ENCODE measurements around the gene ABCC4. TPM values are rescaled to one million over a fixed set of nuclear protein-coding genes. Genes with fewer than 3 reads are reported as not detected.
"Not testable (repeated sequence)": the region's sequence is repeated elsewhere in the genome, so short reads cannot be mapped to it uniquely, and the experiment has no call there.

ABCC4 gene
- total RNA-seq, 1 experiment from 2014 or later = 12.5 TPM

- BruUV-seq (replicated peaks) = no TSS peak
- H3K27me3 Mint-ChIP-seq (ENCODE audit: unreplicated experiment) = no peaks in the 10 kb centered on the region
- no peaks in the 10 kb centered on the region for H3K9me3 Mint-ChIP-seq (ENCODE audit: low read depth, unreplicated experiment)
- no peak overlapping the region for H3K27ac Mint-ChIP-seq (ENCODE audit: unreplicated experiment)
- DNase-seq = no peak
- H3K4me3 Mint-ChIP-seq (ENCODE audit: low read depth, unreplicated experiment) = no peak overlapping the region
- no peaks in the 10 kb centered on the region for H3K36me3 Mint-ChIP-seq (ENCODE audit: insufficient read depth, unreplicated experiment)
- intact Hi-C loops (cut with micrococcal nuclease; ENCODE audit: unreplicated experiment) = no loop called here
- no peaks in the 10 kb centered on the region for H3K4me1 Mint-ChIP-seq (ENCODE audit: low read depth, unreplicated experiment)
- CTCF ChIA-PET = no interaction called here
- TF ChIP-seq, protein P1, sequence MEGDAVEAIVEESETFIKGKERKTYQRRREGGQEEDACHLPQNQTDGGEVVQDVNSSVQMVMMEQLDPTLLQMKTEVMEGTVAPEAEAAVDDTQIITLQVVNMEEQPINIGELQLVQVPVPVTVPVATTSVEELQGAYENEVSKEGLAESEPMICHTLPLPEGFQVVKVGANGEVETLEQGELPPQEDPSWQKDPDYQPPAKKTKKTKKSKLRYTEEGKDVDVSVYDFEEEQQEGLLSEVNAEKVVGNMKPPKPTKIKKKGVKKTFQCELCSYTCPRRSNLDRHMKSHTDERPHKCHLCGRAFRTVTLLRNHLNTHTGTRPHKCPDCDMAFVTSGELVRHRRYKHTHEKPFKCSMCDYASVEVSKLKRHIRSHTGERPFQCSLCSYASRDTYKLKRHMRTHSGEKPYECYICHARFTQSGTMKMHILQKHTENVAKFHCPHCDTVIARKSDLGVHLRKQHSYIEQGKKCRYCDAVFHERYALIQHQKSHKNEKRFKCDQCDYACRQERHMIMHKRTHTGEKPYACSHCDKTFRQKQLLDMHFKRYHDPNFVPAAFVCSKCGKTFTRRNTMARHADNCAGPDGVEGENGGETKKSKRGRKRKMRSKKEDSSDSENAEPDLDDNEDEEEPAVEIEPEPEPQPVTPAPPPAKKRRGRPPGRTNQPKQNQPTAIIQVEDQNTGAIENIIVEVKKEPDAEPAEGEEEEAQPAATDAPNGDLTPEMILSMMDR (IDR thresholded peaks at IDR 0.05; ENCODE audit: unreplicated experiment) = no peak
These were observed 95.1 kb downstream of the ABCC4 start for GRCh38 chr13:95206116-95206515.

- DNase-seq = no peak
- intact Hi-C loops (cut with micrococcal nuclease; ENCODE audit: unreplicated experiment) = no loop called here
- Mint-ChIP-seq H3K4me3 (ENCODE audit: low read depth, unreplicated experiment) (no peak overlapping the region), H3K36me3 (ENCODE audit: insufficient read depth, unreplicated experiment) (no peaks in the 10 kb centered on the region), H3K27me3 (ENCODE audit: unreplicated experiment) (no peaks in the 10 kb centered on the region), H3K27ac (ENCODE audit: unreplicated experiment) (no peak overlapping the region), H3K9me3 (ENCODE audit: low read depth, unreplicated experiment) (no peaks in the 10 kb centered on the region), H3K4me1 (ENCODE audit: low read depth, unreplicated experiment) (peaks cover 8% of the 10 kb centered on the region)
- TF ChIP-seq, protein P1 (IDR thresholded peaks at IDR 0.05; ENCODE audit: unreplicated experiment) = no peak
- no TSS peak for BruUV-seq (replicated peaks)
- CTCF ChIA-PET = no interaction called here
These were observed 97.0 kb downstream of the ABCC4 start for GRCh38 chr13:95204231-95204765.

GRCh38 chr13:95201814-95202651 lies 99.2 kb downstream of the ABCC4 start:
- CTCF ChIA-PET = no interaction called here
- no peaks in the 10 kb centered on the region for H3K36me3 Mint-ChIP-seq (ENCODE audit: insufficient read depth, unreplicated experiment)

DNA sequence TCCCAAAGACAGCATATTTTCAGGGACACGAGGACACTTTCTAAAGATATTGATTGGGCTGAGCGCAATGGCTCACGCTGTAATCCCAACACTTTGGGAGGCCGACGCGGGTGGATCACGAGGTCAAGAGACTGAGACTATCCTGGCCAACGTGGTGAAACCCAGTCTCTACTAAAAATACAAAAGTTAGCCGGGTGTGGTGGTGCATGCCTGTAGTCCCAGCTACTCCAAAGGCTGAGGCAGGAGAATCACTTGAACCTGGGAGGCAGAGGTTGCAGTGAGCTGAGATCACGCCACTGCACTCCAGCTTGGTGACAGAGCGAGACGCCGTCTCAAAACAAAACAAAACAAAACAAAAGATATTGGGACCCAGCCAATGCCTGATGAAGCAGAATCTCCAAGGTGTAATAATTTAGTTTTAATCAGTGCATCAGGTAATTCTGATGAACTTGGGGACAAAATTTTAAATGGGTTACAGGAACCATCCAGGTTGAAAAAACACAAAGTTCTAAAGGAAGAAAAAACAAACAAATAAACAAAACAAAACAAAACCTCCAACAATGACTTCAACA lies 100.8 kb downstream of the ABCC4 start:
- CTCF ChIA-PET; H3K9me3 Mint-ChIP-seq (ENCODE audit: low read depth, unreplicated experiment); BruUV-seq (replicated peaks); DNase-seq; H3K27me3 Mint-ChIP-seq (ENCODE audit: unreplicated experiment); H3K27ac Mint-ChIP-seq (ENCODE audit: unreplicated experiment); H3K4me1 Mint-ChIP-seq (ENCODE audit: low read depth, unreplicated experiment); H3K36me3 Mint-ChIP-seq (ENCODE audit: insufficient read depth, unreplicated experiment); intact Hi-C loops (cut with micrococcal nuclease; ENCODE audit: unreplicated experiment); H3K4me3 Mint-ChIP-seq (ENCODE audit: low read depth, unreplicated experiment): not testable (repeated sequence)

More at GRCh38 chr13:95201814-95202651, 99.2 kb downstream of the ABCC4 start:
- DNase-seq = no peak
- H3K4me1 Mint-ChIP-seq (ENCODE audit: low read depth, unreplicated experiment) = peaks cover 9% of the 10 kb centered on the region
- BruUV-seq (replicated peaks) = no TSS peak
- TF ChIP-seq, protein P1 (IDR thresholded peaks at IDR 0.05; ENCODE audit: unreplicated experiment) = no peak
- H3K27me3 Mint-ChIP-seq (ENCODE audit: unreplicated experiment) = no peaks in the 10 kb centered on the region
- H3K27ac Mint-ChIP-seq (ENCODE audit: unreplicated experiment) = no peak overlapping the region
- no peaks in the 10 kb centered on the region for H3K9me3 Mint-ChIP-seq (ENCODE audit: low read depth, unreplicated experiment)
- no peak overlapping the region for H3K4me3 Mint-ChIP-seq (ENCODE audit: low read depth, unreplicated experiment)
- intact Hi-C loops (cut with micrococcal nuclease; ENCODE audit: unreplicated experiment) = no loop called here
